MM.1S (cell line): ENCODE results near the gene WFDC1.
"Not testable (repeated sequence)": the region's sequence is repeated elsewhere in the genome, so short reads cannot be mapped to it uniquely, and the experiment has no call there.

Experiments used
- DNase-seq: peaks from one replicate; pipeline ENCODE4 v3.0.0-alpha.2; 2015
- H2AFZ ChIP-seq: fragments of 300-600 bp; sonication (generic); 2 replicates; pipeline ENCODE4 v1.6.0; 2016; ENCODE audit warnings: antibody characterized with exemption, low read length
- H3F3A ChIP-seq: fragments of 300-600 bp; sonication (generic); 2 replicates; pipeline ENCODE4 v1.6.1; 2016; ENCODE audit warnings: mild to moderate bottlenecking, antibody characterized with exemption, low read length, moderate library complexity, mixed read lengths; ENCODE audit not compliant: insufficient read depth
- H3K27ac ChIP-seq: fragments of 300-600 bp; sonication (generic); 2 replicates; pipeline ENCODE4 v1.5.1; 2016; ENCODE audit warnings: mild to moderate bottlenecking, low read length
- H3K27me3 ChIP-seq: fragments of 300-600 bp; sonication (generic); replicated peaks from 2 replicates; pipeline ENCODE4 v1.6.0; 2016; ENCODE audit warnings: low read length; ENCODE audit not compliant: insufficient read depth
- H3K36me3 ChIP-seq: fragments of 300-600 bp; sonication (generic); replicated peaks from 2 replicates; pipeline ENCODE4 v1.6.1; 2016; ENCODE audit warnings: mild to moderate bottlenecking, low read length, mixed read lengths; ENCODE audit not compliant: insufficient read depth
- H3K4me1 ChIP-seq: fragments of 300-600 bp; sonication (generic); 2 replicates; pipeline ENCODE4 v1.6.1; 2016; ENCODE audit warnings: low read length, mixed read lengths
- H3K4me2 ChIP-seq: fragments of 300-600 bp; sonication (generic); 2 replicates; pipeline ENCODE4 v1.6.0; 2016; ENCODE audit warnings: low read depth, low read length
- H3K4me3 ChIP-seq: fragments of 300-600 bp; sonication (generic); 2 replicates; pipeline ENCODE4 v1.5.1; 2016; ENCODE audit warnings: low read length, mixed read lengths
- H3K79me2 ChIP-seq: fragments of 300-600 bp; sonication (generic); 2 replicates; pipeline ENCODE4 v1.6.1; 2016; ENCODE audit warnings: mixed run types, low read length, mixed read lengths
- H3K9ac ChIP-seq: fragments of 300-600 bp; sonication (generic); 2 replicates; pipeline ENCODE4 v1.6.1; 2016; ENCODE audit warnings: low read length, mixed read lengths
- H3K9me2 ChIP-seq: fragments of 300-600 bp; sonication (generic); replicated peaks from 2 replicates; pipeline ENCODE4 v1.6.1; 2016; ENCODE audit warnings: mild to moderate bottlenecking, low read length, mixed read lengths; ENCODE audit not compliant: insufficient read depth
- H3K9me3 ChIP-seq: fragments of 300-600 bp; sonication (generic); replicated peaks from 2 replicates; pipeline ENCODE4 v1.6.1; 2016; ENCODE audit warnings: mild to moderate bottlenecking, low read length, mixed read lengths; ENCODE audit not compliant: insufficient read depth
- H4K20me1 ChIP-seq: fragments of 300-600 bp; sonication (generic); 2 replicates; pipeline ENCODE4 v1.6.1; 2016; ENCODE audit warnings: mild to moderate bottlenecking, low read length, moderate library complexity, mixed read lengths; ENCODE audit not compliant: insufficient read depth
- EZH2 ChIP-seq: fragments of 300-600 bp; sonication (generic); optimal IDR thresholded peaks from 2 replicates; pipeline ENCODE3; 2017; ENCODE audit warnings: low read depth, mild to moderate bottlenecking, antibody characterized with exemption, low read length, mixed read lengths
- EZH2phosphoT487 ChIP-seq: fragments of 300-600 bp; sonication (generic); IDR thresholded peaks from 2 replicates; pipeline ENCODE4 v1.6.1; 2018; ENCODE audit warnings: antibody characterized with exemption, low read length
- TF ChIP-seq, protein P1 (sequence below): fragments of 300-600 bp; sonication (generic); IDR thresholded peaks from 2 replicates; pipeline ENCODE4 v1.5.1; 2016; ENCODE audit warnings: antibody characterized with exemption, low read length, mixed read lengths

Gene WFDC1

DNA sequence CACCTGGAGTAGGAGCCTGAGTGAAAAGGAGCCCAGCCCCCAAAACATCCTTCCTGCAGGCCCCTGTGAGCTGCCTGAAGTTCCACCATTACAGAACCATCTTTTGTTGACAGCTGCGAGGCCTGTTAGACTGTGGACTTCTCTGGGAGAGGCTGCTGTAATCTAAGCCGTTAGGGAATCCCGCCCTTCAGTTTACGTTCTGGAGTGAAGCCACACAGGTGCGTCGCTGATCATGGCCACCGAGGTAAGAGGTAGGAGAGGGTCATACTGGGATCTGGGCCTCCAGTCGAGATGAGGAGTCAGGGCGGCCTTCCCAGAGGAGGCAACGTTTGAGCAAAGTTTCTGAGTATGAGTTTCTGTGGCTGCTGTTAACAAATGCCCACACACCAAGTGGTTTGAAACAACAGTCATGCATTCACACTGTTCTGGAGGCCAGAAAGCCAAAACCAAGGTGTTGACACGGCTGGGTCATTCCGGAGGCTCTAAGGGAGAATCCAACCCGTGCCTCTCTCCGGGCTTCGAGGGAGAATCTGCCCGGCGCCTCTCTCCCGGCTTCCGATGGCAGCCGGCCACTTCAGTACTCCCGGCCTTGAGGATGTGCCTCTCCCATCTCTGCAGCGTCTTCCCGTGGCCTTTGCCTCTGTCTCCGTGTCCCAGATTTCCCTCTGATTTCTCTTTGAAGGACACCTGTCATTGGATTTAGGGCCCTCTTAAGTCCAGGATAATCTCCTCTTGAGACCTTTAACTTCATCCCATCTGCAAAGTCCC, 47.0 kb downstream of the WFDC1 start:
- no peaks in the 10 kb centered on the region for H3K36me3 ChIP-seq
- no peaks in the 10 kb centered on the region for H3K79me2 ChIP-seq
- no peak for TF ChIP-seq EZH2phosphoT487
- TF ChIP-seq EZH2: no peak
- TF ChIP-seq, protein P1, sequence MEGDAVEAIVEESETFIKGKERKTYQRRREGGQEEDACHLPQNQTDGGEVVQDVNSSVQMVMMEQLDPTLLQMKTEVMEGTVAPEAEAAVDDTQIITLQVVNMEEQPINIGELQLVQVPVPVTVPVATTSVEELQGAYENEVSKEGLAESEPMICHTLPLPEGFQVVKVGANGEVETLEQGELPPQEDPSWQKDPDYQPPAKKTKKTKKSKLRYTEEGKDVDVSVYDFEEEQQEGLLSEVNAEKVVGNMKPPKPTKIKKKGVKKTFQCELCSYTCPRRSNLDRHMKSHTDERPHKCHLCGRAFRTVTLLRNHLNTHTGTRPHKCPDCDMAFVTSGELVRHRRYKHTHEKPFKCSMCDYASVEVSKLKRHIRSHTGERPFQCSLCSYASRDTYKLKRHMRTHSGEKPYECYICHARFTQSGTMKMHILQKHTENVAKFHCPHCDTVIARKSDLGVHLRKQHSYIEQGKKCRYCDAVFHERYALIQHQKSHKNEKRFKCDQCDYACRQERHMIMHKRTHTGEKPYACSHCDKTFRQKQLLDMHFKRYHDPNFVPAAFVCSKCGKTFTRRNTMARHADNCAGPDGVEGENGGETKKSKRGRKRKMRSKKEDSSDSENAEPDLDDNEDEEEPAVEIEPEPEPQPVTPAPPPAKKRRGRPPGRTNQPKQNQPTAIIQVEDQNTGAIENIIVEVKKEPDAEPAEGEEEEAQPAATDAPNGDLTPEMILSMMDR: no peak
- H3K9me3 ChIP-seq: no peaks in the 10 kb centered on the region
- H4K20me1 ChIP-seq: no peaks in the 10 kb centered on the region
- no peak overlapping the region for H3K4me2 ChIP-seq
- H3K9ac ChIP-seq: no peak overlapping the region
- no peaks in the 10 kb centered on the region for H3F3A ChIP-seq
- H3K9me2 ChIP-seq: no peaks in the 10 kb centered on the region
- H3K27me3 ChIP-seq: peaks cover 43% of the 10 kb centered on the region
- H3K27ac ChIP-seq: no peak overlapping the region
- DNase-seq: no peak
- H2AFZ ChIP-seq: no peak overlapping the region
- H3K4me1 ChIP-seq: no peaks in the 10 kb centered on the region
- H3K4me3 ChIP-seq: no peak overlapping the region

DNA sequence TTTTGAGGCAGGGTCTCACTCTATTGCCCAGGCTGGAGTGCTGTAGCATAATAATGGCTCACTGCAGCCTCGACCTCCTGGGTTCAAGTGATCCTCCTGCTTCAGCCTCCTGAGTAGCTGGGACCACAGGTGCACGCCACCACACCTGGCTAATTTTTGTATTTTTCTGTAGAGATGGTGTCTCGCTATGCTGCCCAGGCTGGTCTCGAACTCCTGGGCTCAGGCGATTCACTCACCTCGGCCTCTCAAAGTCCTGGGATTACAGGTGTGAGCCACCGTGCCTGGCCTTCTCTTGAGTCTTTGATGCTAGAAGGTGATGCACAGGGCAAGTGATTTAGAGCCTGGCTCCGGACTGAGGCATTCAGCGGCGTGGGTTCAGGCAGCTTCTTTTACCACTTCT, 49.1 kb downstream of the WFDC1 start:
- peaks cover 43% of the 10 kb centered on the region for H3K27me3 ChIP-seq
- H3K4me1 ChIP-seq, H3K27ac ChIP-seq, H3K79me2 ChIP-seq, H3K4me3 ChIP-seq, H3K36me3 ChIP-seq, H3K9me3 ChIP-seq, H2AFZ ChIP-seq, DNase-seq, H4K20me1 ChIP-seq, H3K4me2 ChIP-seq, H3K9ac ChIP-seq, H3F3A ChIP-seq, H3K9me2 ChIP-seq: not testable (repeated sequence)

DNA sequence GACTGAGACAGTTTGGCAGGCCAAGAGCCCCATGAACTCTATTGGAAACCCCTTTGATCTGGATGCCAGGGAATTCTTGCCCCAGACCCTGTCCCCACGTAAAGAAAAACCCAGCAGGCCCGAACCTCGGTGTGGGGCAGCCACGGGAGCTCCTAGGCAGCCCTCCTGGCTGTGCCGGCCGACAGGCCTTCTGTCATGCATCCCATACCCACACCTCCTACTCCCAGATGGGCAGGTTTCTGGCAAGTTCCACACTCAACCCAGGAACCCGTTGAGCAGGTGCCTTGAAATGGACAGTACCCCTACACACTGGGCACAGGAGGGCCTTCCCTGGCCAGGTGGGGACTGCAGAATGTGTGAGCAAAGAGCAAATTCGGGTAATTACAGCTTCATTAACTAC, 50.1 kb downstream of the WFDC1 start:
- H2AFZ ChIP-seq: no peak overlapping the region
- peaks cover 49% of the 10 kb centered on the region for H3K27me3 ChIP-seq
- no peak for DNase-seq
- no peaks in the 10 kb centered on the region for H3K4me1 ChIP-seq
- H3K9ac ChIP-seq: no peak overlapping the region
- H3K9me2 ChIP-seq: no peaks in the 10 kb centered on the region
- no peak overlapping the region for H3K27ac ChIP-seq
- H3K9me3 ChIP-seq: no peaks in the 10 kb centered on the region
- no peak overlapping the region for H3K4me2 ChIP-seq
- H3F3A ChIP-seq: no peaks in the 10 kb centered on the region
- TF ChIP-seq, protein P1: no peak
- H4K20me1 ChIP-seq: no peaks in the 10 kb centered on the region
- no peaks in the 10 kb centered on the region for H3K36me3 ChIP-seq
- no peak overlapping the region for H3K4me3 ChIP-seq
- no peaks in the 10 kb centered on the region for H3K79me2 ChIP-seq

DNA sequence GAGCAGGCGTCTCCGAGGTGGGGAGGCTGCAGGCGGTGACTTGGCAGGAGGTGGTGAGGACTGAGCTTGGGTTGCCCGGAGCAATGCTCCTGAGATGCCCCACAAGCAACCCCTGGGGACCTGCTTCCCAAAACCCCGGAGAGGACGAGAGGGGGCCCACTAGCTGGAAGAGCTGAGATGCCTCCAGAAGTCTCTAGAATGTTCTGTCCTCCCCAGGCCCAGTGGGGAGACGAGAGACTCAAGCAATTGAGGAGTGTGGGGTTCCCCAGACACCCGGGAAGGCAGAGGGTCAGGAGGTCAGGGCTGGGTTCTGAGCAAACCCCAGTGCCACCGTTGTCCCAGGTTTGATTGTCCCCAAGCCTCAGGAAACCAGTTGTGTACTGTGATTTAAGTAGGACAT, 52.5 kb downstream of the WFDC1 start:
- no peak overlapping the region for H2AFZ ChIP-seq
- H3K4me3 ChIP-seq: no peak overlapping the region
- H3K79me2 ChIP-seq: no peaks in the 10 kb centered on the region
- no peak overlapping the region for H3K27ac ChIP-seq
- no peak overlapping the region for H3K9ac ChIP-seq
- no peaks in the 10 kb centered on the region for H3F3A ChIP-seq
- no peaks in the 10 kb centered on the region for H3K9me2 ChIP-seq
- TF ChIP-seq, protein P1: no peak
- TF ChIP-seq EZH2phosphoT487 (no peak), EZH2 (no peak)
- no peak for DNase-seq
- H3K4me2 ChIP-seq: no peak overlapping the region
- H4K20me1 ChIP-seq: no peaks in the 10 kb centered on the region
- H3K4me1 ChIP-seq: no peaks in the 10 kb centered on the region
- no peaks in the 10 kb centered on the region for H3K9me3 ChIP-seq
- no peaks in the 10 kb centered on the region for H3K36me3 ChIP-seq
- peaks cover 35% of the 10 kb centered on the region for H3K27me3 ChIP-seq
